D341Med (cell line): ENCODE data around the gene NLRP6.
"Not testable (repeated sequence)": the region's sequence is repeated elsewhere in the genome, so short reads cannot be mapped to it uniquely, and the experiment has no call there.

Source experiments
- DNase-seq: peaks from one replicate; pipeline ENCODE4 v3.0.0; 2012; ENCODE audit warnings: low spot score

NLRP6 gene

GRCh38 chr11:293852-294661, 15.8 kb downstream of the NLRP6 start:
- peak; percentile 24 for DNase-seq

- peak; percentile 14 for DNase-seq
Measured at GRCh38 chr11:294780-295179, 16.6 kb downstream of the NLRP6 start.

GRCh38 chr11:295351-296170, 17.4 kb downstream of the NLRP6 start:
- no peak for DNase-seq

- DNase-seq: no peak
Measured at GRCh38 chr11:296171-297050, 18.2 kb downstream of the NLRP6 start.

- no peak for DNase-seq
Measured at GRCh38 chr11:297051-297585, 18.9 kb downstream of the NLRP6 start.

- DNase-seq: no peak
Measured at GRCh38 chr11:297586-298405, 19.6 kb downstream of the NLRP6 start.

GRCh38 chr11:298406-299065, 20.3 kb downstream of the NLRP6 start:
- no peak for DNase-seq

GRCh38 chr11:299081-299891, 21.1 kb downstream of the NLRP6 start, which contains the start of gene IFITM5:
Gene IFITM5, minus strand, starts transcription at chr11:299526. Its CDS starts 36 bp downstream, at chr11:299490.
- DNase-seq: no peak

- DNase-seq: no peak
Measured at GRCh38 chr11:299951-300735, 21.9 kb downstream of the NLRP6 start.

- no peak for DNase-seq
Measured at GRCh38 chr11:303363-303762, 25.2 kb downstream of the NLRP6 start.

- no peak for DNase-seq
Measured at GRCh38 chr11:304061-304506, 25.9 kb downstream of the NLRP6 start.

GRCh38 chr11:304915-305843, 27.0 kb downstream of the NLRP6 start:
- peak; percentile 68 for DNase-seq

- no peak for DNase-seq
Measured at GRCh38 chr11:305844-306211, 27.6 kb downstream of the NLRP6 start.

- no peak for DNase-seq
Measured at GRCh38 chr11:306645-307371, 28.6 kb downstream of the NLRP6 start.

GRCh38 chr11:307766-308708, 29.8 kb downstream of the NLRP6 start, which contains the start of gene IFITM2:
Gene IFITM2, plus strand, starts transcription at chr11:307816. Its CDS starts 377 bp downstream, at chr11:308193.
- not testable (repeated sequence) for DNase-seq
